Measurements from ENCODE around the gene FAM163A.
A peak's percentile ranks its signal among the peaks of the same experiment; 100 is the strongest.
"Not testable (repeated sequence)": the region's sequence is repeated elsewhere in the genome, so short reads cannot be mapped to it uniquely, and the experiment has no call there.

The FAM163A gene

GRCh38 chr1:179742717-179743678 lies at the start of gene FAM163A:
Gene FAM163A, plus strand, starts transcription at chr1:179743291. Its CDS starts 69,807 bp downstream, at chr1:179813098.
- no peak for DNase-seq

GRCh38 chr1:179694530-179694929 lies 48.6 kb upstream of the FAM163A start:
- not testable (repeated sequence) for DNase-seq

GRCh38 chr1:179702946-179703539 lies 40.0 kb upstream of the FAM163A start:
- no peak for DNase-seq

- peak; percentile 56 for DNase-seq
Measured at GRCh38 chr1:179706339-179706941, 36.7 kb upstream of the FAM163A start.

- DNase-seq: no peak
Measured at GRCh38 chr1:179707406-179707805, 35.7 kb upstream of the FAM163A start.

- DNase-seq: no peak
Measured at GRCh38 chr1:179708434-179709195, 34.5 kb upstream of the FAM163A start.

- peak; percentile 15 for DNase-seq
Measured at GRCh38 chr1:179709841-179710329, 33.2 kb upstream of the FAM163A start.

- DNase-seq: no peak
Measured at GRCh38 chr1:179714159-179714558, 28.9 kb upstream of the FAM163A start.

- no peak for DNase-seq
Measured at GRCh38 chr1:179714623-179715022, 28.5 kb upstream of the FAM163A start.

- no peak for DNase-seq
Measured at GRCh38 chr1:179719272-179719671, 23.8 kb upstream of the FAM163A start.

GRCh38 chr1:179728271-179728670 lies 14.8 kb upstream of the FAM163A start:
- DNase-seq: no peak

- no peak for DNase-seq
Measured at GRCh38 chr1:179729881-179730280, 13.2 kb upstream of the FAM163A start.

GRCh38 chr1:179731643-179732042 lies 11.4 kb upstream of the FAM163A start:
- no peak for DNase-seq

GRCh38 chr1:179742291-179742690 lies 800 bp upstream of the FAM163A start:
- DNase-seq: no peak

- no peak for DNase-seq
Measured at GRCh38 chr1:179743679-179744400, 749 bp downstream of the FAM163A start.

- DNase-seq: no peak
Measured at GRCh38 chr1:179744401-179745130, 1.5 kb downstream of the FAM163A start.

- no peak for DNase-seq
Measured at GRCh38 chr1:179745131-179745611, 2.1 kb downstream of the FAM163A start.

- no peak for DNase-seq
Measured at GRCh38 chr1:179745743-179746142, 2.7 kb downstream of the FAM163A start.

- DNase-seq: no peak
Measured at GRCh38 chr1:179747611-179748010, 4.5 kb downstream of the FAM163A start.

GRCh38 chr1:179748772-179749171 lies 5.7 kb downstream of the FAM163A start:
- no peak for DNase-seq

GRCh38 chr1:179750630-179751029 lies 7.5 kb downstream of the FAM163A start:
- DNase-seq: no peak

All from kidney glomerular epithelial cell (primary cell).